ENCODE data around the gene INSYN2B.

DNA sequence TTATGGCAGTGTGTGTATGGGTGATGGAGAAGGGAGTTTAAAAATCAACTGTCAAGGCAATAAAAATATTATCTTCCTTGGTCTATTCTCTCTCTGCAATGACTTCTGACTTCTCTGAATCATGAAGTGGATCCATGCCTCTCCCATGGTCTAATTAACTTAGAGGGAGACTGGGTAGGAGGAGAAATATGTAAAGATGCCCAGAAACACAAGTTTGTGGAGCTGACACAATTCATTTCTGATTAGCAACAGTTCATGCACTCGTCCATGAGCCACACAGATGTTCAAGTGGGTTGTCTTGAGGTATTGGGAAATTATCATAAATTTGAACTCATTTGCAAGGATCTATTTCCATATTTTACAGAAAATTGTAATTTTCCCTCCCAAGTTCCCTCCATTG lies 38.1 kb downstream of the INSYN2B start:
- TF ChIP-seq, protein P1, sequence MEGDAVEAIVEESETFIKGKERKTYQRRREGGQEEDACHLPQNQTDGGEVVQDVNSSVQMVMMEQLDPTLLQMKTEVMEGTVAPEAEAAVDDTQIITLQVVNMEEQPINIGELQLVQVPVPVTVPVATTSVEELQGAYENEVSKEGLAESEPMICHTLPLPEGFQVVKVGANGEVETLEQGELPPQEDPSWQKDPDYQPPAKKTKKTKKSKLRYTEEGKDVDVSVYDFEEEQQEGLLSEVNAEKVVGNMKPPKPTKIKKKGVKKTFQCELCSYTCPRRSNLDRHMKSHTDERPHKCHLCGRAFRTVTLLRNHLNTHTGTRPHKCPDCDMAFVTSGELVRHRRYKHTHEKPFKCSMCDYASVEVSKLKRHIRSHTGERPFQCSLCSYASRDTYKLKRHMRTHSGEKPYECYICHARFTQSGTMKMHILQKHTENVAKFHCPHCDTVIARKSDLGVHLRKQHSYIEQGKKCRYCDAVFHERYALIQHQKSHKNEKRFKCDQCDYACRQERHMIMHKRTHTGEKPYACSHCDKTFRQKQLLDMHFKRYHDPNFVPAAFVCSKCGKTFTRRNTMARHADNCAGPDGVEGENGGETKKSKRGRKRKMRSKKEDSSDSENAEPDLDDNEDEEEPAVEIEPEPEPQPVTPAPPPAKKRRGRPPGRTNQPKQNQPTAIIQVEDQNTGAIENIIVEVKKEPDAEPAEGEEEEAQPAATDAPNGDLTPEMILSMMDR (IDR thresholded peaks at IDR 0.05; ENCODE audit: insufficient read depth, low read length, poor library complexity, severe bottlenecking) = no peak
- TF ChIP-seq EZH2phosphoT487 (conservative IDR thresholded peaks at IDR 0.05; ENCODE audit: low read length) = no peak
